HFF-Myc (cell line): ENCODE data around the gene OPCML.

ENCODE experiments used
- DNase-seq: peaks from one replicate; pipeline ENCODE4 v3.0.0-alpha.2; 2011; ENCODE audit warnings: low read depth; ENCODE audit errors: extremely low read depth
- H3K4me3 ChIP-seq: replicated peaks from 2 replicates; pipeline ENCODE4 v1.5.1; 2011; ENCODE audit warnings: low read depth, mild to moderate bottlenecking, control low read depth, low read length
- CTCF ChIP-seq: IDR thresholded peaks from 2 replicates; pipeline ENCODE4 v1.5.1; 2012; ENCODE audit warnings: mild to moderate bottlenecking, low read depth, low read length, control low read depth; ENCODE audit errors: missing control alignments

OPCML gene

GRCh38 chr11:132424433-132424832 lies 1107.9 kb downstream of the OPCML start:
- no peak for DNase-seq
- no peak for TF ChIP-seq CTCF
- no peak overlapping the region for H3K4me3 ChIP-seq

DNA sequence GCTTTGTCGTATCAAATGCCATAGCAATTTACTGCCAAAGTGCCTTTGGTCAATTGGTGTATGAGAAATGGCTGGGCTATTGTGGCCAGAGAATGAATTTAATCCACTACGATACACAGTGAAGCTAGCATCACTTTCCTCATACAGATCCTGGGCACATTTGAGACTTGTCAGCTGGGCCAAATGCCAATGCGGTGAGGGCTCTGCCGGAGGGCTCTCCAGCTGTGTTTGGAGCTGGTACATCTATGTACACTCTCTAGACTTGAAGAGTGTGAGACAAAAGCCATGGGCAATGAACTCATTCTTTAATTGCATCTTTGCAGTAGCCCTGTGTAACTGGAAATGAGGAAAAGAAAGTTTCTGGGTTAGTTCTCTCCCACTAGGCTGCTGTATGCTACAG lies 1109.0 kb downstream of the OPCML start:
- DNase-seq, result no peak
- TF ChIP-seq CTCF, result no peak
- H3K4me3 ChIP-seq, result no peak overlapping the region

- DNase-seq, result no peak
- no peak overlapping the region for H3K4me3 ChIP-seq
- TF ChIP-seq CTCF, result no peak
Observed at GRCh38 chr11:132422722-132423121, 1109.6 kb downstream of the OPCML start.

DNA sequence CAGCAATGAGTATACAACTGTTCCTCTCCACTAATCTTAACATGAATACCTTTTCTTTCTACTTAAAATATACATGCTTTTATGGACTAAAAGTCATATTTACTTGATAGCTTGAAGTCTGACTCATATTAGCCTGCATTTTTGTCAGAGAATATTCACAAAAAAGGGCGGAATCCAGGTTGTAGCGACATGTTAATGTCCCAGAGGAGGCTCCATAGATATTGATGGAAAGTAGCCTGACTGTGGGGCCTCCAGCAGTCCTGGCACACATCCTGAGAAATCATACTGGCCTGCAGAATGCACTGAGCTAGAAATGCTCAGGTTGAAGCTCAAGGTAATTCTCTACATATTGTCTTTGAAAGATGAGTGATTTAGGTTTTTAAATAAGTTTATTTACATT lies 1110.7 kb downstream of the OPCML start:
- no peak for DNase-seq
- no peak overlapping the region for H3K4me3 ChIP-seq
- TF ChIP-seq CTCF, result no peak

- no peak for TF ChIP-seq CTCF
- H3K4me3 ChIP-seq, result no peak overlapping the region
Observed at GRCh38 chr11:132414451-132414850, 1117.8 kb downstream of the OPCML start.

DNA sequence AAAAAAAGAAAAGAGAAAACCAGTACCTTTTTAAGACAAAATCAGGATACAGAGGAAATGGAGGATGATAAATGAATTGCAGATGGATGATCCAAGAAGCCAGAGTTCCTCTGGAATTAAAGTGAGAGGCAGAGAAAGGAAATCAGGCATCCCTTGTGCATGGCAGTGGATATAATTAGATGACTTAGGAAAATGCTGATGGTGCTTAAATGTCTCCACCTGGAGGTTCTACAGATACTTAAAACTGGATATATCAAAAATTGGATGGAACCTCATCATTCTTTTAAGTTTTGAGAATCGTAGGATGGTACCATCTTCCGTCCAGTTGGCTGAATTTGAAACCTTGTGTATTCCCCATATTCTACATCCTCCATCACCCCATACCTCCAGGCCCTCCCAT lies 1121.9 kb downstream of the OPCML start:
- DNase-seq, result no peak
- TF ChIP-seq CTCF, result no peak
- no peak overlapping the region for H3K4me3 ChIP-seq

More at GRCh38 chr11:132414451-132414850, 1117.8 kb downstream of the OPCML start:
- no peak for DNase-seq
